GM19455 (cell line): Measurements from ENCODE around the gene ZNF211.
A peak's percentile ranks its signal among the peaks of the same experiment; 100 is the strongest.

Experiments
- ATAC-seq: cut with Tn5 transposase; IDR thresholded peaks from one replicate; pipeline ENCODE4 v1.9.1; 2021; ENCODE audit not compliant: unreplicated experiment

ZNF211 gene

GRCh38 chr19:57632987-57633831 lies at the start of gene ZNF211:
ZNF211 (plus strand) TSS chr19:57633168; CDS start chr19:57633347, 179 bp downstream.
- peak; percentile 94 for ATAC-seq

GRCh38 chr19:57583521-57584416 lies 49.2 kb upstream of the ZNF211 start, which contains the start of gene ZIK1:
ZIK1 (plus strand) TSS chr19:57584145; CDS start chr19:57584357, 212 bp downstream.
- ATAC-seq, result no peak

- ATAC-seq, result no peak
These were observed 45.4 kb upstream of the ZNF211 start for GRCh38 chr19:57587529-57587928.

GRCh38 chr19:57599377-57599760 lies 33.6 kb upstream of the ZNF211 start:
- peak; percentile 23 for ATAC-seq

- ATAC-seq, result peak; percentile 95
These were observed 33.1 kb upstream of the ZNF211 start, which contains the start of gene ZNF530 for GRCh38 chr19:57599761-57600383. ZNF530 (plus strand) TSS chr19:57599885; CDS start chr19:57604346, 4,461 bp downstream.

GRCh38 chr19:57606931-57607330 lies 26.0 kb upstream of the ZNF211 start:
- no peak for ATAC-seq

GRCh38 chr19:57611113-57611512 lies 21.9 kb upstream of the ZNF211 start:
- no peak for ATAC-seq

- ATAC-seq, result peak; percentile 89
These were observed 18.8 kb upstream of the ZNF211 start, which contains the start of gene ZNF134 for GRCh38 chr19:57613941-57614743. ZNF134 (plus strand) TSS chr19:57614242; CDS start chr19:57619469, 5,227 bp downstream.

- ATAC-seq, result no peak
These were observed 17.6 kb upstream of the ZNF211 start for GRCh38 chr19:57615346-57615745.

- no peak for ATAC-seq
These were observed 12.2 kb upstream of the ZNF211 start for GRCh38 chr19:57620673-57621348.

- ATAC-seq, result no peak
These were observed 9.9 kb upstream of the ZNF211 start for GRCh38 chr19:57623091-57623490.

GRCh38 chr19:57633832-57634131 lies 814 bp downstream of the ZNF211 start:
- no peak for ATAC-seq

GRCh38 chr19:57637379-57637778 lies 4.4 kb downstream of the ZNF211 start:
- ATAC-seq, result no peak

GRCh38 chr19:57641715-57642234 lies 8.8 kb downstream of the ZNF211 start:
- no peak for ATAC-seq

GRCh38 chr19:57642396-57643046 lies 9.6 kb downstream of the ZNF211 start:
- no peak for ATAC-seq

- ATAC-seq, result no peak
These were observed 10.8 kb downstream of the ZNF211 start for GRCh38 chr19:57643734-57644133.

- no peak for ATAC-seq
These were observed 15.5 kb downstream of the ZNF211 start for GRCh38 chr19:57648331-57649003.

- ATAC-seq, result no peak
These were observed 18.7 kb downstream of the ZNF211 start for GRCh38 chr19:57651654-57651996.

GRCh38 chr19:57653689-57654088 lies 20.7 kb downstream of the ZNF211 start:
- no peak for ATAC-seq
